ENCODE measurements around the gene NAA25.
"Not testable (repeated sequence)": the region's sequence is repeated elsewhere in the genome, so short reads cannot be mapped to it uniquely, and the experiment has no call there.

NAA25 gene

DNA sequence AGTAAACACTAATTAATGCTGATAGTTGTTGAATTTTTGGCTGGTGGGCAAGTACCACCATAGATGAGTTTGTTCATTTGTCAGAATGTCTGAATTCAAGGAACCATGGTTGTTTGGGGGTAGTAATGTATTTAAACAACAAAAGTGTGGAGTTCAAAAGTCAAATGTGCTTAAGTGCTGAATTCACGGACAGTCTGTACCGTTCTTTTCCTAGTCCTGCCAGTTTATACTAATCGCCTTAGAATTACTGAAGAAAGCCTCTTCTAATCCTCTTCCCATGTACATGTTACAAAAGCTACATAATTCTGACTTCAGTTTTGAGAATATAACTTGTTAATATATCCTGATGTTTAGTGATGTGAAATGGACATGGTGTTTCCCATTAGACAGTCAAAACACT lies 2.7 kb downstream of the NAA25 start:
- DNase-seq (ENCODE audit: low read depth): no peak
- H3K4me3 ChIP-seq (ENCODE audit: low read length): no peak overlapping the region
- TF ChIP-seq, protein P1, sequence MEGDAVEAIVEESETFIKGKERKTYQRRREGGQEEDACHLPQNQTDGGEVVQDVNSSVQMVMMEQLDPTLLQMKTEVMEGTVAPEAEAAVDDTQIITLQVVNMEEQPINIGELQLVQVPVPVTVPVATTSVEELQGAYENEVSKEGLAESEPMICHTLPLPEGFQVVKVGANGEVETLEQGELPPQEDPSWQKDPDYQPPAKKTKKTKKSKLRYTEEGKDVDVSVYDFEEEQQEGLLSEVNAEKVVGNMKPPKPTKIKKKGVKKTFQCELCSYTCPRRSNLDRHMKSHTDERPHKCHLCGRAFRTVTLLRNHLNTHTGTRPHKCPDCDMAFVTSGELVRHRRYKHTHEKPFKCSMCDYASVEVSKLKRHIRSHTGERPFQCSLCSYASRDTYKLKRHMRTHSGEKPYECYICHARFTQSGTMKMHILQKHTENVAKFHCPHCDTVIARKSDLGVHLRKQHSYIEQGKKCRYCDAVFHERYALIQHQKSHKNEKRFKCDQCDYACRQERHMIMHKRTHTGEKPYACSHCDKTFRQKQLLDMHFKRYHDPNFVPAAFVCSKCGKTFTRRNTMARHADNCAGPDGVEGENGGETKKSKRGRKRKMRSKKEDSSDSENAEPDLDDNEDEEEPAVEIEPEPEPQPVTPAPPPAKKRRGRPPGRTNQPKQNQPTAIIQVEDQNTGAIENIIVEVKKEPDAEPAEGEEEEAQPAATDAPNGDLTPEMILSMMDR (conservative IDR thresholded peaks at IDR 0.05; ENCODE audit: low read length): no peak

DNA sequence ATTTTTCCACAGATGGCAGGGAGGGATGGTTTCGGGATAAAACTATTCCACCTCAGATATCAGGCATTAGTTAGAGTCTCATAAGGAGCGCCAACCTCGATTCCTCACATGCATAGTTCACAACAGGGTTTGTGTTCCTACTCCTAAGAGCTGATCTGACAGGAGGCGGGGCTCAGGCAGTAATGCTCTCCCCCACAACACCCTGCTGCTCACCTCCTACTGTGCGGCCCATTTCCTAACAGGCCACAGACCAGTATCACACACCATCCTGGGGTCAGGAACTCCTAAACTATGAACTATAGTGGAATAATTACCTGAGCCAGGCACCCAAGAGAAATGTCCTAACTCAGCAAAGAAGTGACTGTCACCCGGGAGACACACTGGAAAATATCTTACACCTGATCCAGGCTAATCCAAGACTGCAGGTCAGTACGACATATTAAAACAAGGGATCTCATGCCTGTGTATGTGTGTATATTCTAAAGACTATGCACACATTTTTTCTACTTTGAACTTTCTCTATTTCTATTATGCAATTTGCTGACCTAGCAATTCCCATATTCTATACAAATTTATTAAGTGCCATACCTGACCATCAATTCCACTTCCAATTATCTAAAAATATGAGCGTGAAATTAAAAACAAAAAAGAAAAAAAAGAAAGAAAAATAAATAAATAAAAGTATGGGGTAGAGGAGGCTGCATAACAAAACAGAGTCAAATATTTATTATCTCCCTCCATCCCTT lies 4.7 kb downstream of the NAA25 start:
- no peak for DNase-seq (ENCODE audit: low read depth)
- H3K4me3 ChIP-seq (ENCODE audit: low read length): no peak overlapping the region
- TF ChIP-seq, protein P1 (conservative IDR thresholded peaks at IDR 0.05; ENCODE audit: low read length): no peak

GRCh38 chr12:112102746-112103145 lies 5.8 kb downstream of the NAA25 start:
- DNase-seq (ENCODE audit: low read depth); H3K4me3 ChIP-seq (ENCODE audit: low read length): not testable (repeated sequence)

GRCh38 chr12:112102127-112102526 lies 6.5 kb downstream of the NAA25 start:
- TF ChIP-seq, protein P1 (conservative IDR thresholded peaks at IDR 0.05; ENCODE audit: low read length): no peak
- no peak overlapping the region for H3K4me3 ChIP-seq (ENCODE audit: low read length)
- DNase-seq (ENCODE audit: low read depth): no peak

GRCh38 chr12:112100500-112100899 lies 8.1 kb downstream of the NAA25 start:
- not testable (repeated sequence) for H3K4me3 ChIP-seq (ENCODE audit: low read length); DNase-seq (ENCODE audit: low read depth)

DNA sequence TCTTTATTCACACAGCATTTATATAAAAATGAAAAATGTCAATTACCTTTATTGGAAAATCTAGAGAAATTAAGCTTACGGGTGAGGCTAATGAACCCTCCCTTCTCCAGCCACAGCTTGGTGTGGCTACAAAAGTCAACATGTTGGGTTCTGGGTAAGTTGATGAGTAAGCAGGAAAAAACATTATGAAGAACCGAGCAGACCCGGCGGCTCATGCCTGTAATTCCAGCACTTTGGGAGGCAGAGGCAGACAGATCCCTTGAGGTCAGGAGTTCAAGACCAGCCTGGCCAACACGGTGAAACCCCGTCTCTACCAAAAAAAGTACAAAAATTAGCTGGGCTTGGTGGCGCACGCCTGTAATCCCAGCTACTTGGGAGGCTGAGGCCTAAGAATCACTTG lies 10.9 kb downstream of the NAA25 start:
- TF ChIP-seq, protein P1 (conservative IDR thresholded peaks at IDR 0.05; ENCODE audit: low read length): no peak
- DNase-seq (ENCODE audit: low read depth): no peak
- H3K4me3 ChIP-seq (ENCODE audit: low read length): no peak overlapping the region

DNA sequence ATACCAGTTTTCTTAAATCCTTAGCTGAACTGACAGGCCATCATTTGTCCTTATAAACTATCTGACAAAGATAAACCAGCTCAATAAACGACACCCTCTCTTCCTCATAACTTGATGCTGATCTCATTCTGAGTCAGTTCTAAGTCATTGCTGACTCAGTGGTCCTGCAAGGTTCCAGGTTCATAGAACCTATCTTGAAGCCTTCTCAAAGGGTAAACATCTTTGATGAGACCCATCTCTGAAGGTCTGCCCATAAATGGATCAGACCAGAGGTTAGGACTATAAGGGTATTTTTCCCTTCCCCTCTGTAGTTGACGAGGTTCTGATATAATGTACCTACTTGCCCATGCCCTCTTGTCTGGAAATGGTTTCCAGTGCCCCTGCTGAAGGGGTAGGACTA lies 11.9 kb downstream of the NAA25 start:
- TF ChIP-seq, protein P1 (conservative IDR thresholded peaks at IDR 0.05; ENCODE audit: low read length): no peak
- no peak overlapping the region for H3K4me3 ChIP-seq (ENCODE audit: low read length)
- DNase-seq (ENCODE audit: low read depth): peak; percentile 44

DNA sequence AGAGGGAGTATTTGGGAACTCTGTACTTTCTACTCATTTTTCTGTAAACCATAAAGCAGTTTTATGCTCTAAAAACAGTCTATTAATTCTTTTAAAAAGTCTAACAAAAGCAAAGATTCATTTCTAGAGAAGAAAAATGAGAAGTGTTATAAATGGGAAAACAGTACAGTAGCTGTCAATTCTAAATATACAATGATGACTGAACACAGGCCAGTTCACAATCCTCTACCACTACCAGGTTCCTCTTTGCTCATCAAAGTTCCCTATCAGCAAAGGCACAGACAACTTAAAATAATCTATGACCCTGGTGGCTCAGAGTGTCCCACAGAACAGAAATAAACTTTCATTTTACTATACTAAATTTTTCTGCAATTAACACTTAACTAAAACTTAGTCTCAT lies 12.5 kb downstream of the NAA25 start:
- H3K4me3 ChIP-seq (ENCODE audit: low read length): no peak overlapping the region
- DNase-seq (ENCODE audit: low read depth): no peak
- TF ChIP-seq, protein P1 (conservative IDR thresholded peaks at IDR 0.05; ENCODE audit: low read length): no peak

Data from AG10803 (cell line).